A549 (cell line): ENCODE results near the gene SPTB. TPM values are rescaled to one million over a fixed set of nuclear protein-coding genes. Genes with fewer than 3 reads are reported as not detected.
A peak's percentile ranks its signal among the peaks of the same experiment; 100 is the strongest.

Experiments used
- ATAC-seq, 2 experiments: fragments of 200-7000 bp in 1 of 2; fragments of >200 bp in 1 of 2; cut with Nextera tagmentation in 1 of 2; cut with Tn5 transposase in 1 of 2; 3 replicates each; pipeline versions ENCODE4 v1.8.0 to v1.9.1; 2018 to 2020; ENCODE audit warnings: mild to moderate bottlenecking in 1 of 2, moderate library complexity in 1 of 2
- CTCF ChIA-PET: fragments of 300-600 bp; sonication (Branson Sonifier 250); formaldehyde crosslinking; extraction: SDS; loops from one replicate; lab custom pipeline; 2021; ENCODE audit warnings: antibody characterized with exemption, inconsistent platforms; lab: Yijun Ruan, JAX
- POLR2A ChIA-PET: fragments of 350-600 bp; formaldehyde crosslinking; extraction: SDS; loops from one replicate; lab custom pipeline; 2021; ENCODE audit warnings: antibody characterized with exemption, inconsistent platforms; lab: Yijun Ruan, JAX
- DNase-seq, 2 experiments: peaks; one replicate each; pipeline versions ENCODE4 v3.0.0 to v3.0.0-alpha.2; 2011 to 2016; ENCODE audit warnings: low read depth in 1 of 2, low spot score in 1 of 2
- FAIRE-seq: peaks from 2 replicates; lab custom pipeline; 2011; peaks lifted over from hg19 to GRCh38; lab: Jason Lieb, UNC
- H3K27ac ChIP-seq, 2 experiments: fragments of >200 bp; sonication (Bioruptor Twin); formaldehyde crosslinking; 3 replicates each; pipeline ENCODE4 v1.5.1; 2016 to 2017
- H3K4me1 ChIP-seq: fragments of >200 bp; sonication (Bioruptor Twin); formaldehyde crosslinking; 3 replicates; pipeline ENCODE4 v1.6.1; 2016
- H3K4me2 ChIP-seq: fragments of >200 bp; sonication (Bioruptor Twin); formaldehyde crosslinking; 3 replicates; pipeline ENCODE4 v1.6.1; 2016
- H3K4me3 ChIP-seq: fragments of >200 bp; sonication (Bioruptor Twin); formaldehyde crosslinking; 3 replicates; pipeline ENCODE4 v1.5.1; 2016
- H3K9me3 ChIP-seq: fragments of >200 bp; sonication (Bioruptor Twin); formaldehyde crosslinking; 3 replicates; pipeline ENCODE4 v1.6.1; 2016
- CTCF ChIP-seq: fragments of >200 bp; sonication (Bioruptor Twin); formaldehyde crosslinking; IDR thresholded peaks from 3 replicates; pipeline ENCODE4 v1.5.1; 2016
- EHF ChIP-seq: fragments of 250-450 bp; sonication (Bioruptor Pico); IDR thresholded peaks from 2 replicates; pipeline ENCODE4 v1.5.0; 2020; ENCODE audit warnings: mild to moderate bottlenecking
- FOSL2 ChIP-seq, 2 experiments: fragments of 450-650 bp in 1 of 2; fragments of >200 bp in 1 of 2; sonication (Bioruptor Twin) in 1 of 2; formaldehyde crosslinking; IDR thresholded peaks; 2 replicates each; pipeline versions ENCODE4 v1.5.0 to v1.6.1; 2016 to 2020; ENCODE audit warnings: mild to moderate bottlenecking in 1 of 2, moderate library complexity in 1 of 2
- FOXS1 ChIP-seq: fragments of 250-450 bp; sonication (Bioruptor Pico); IDR thresholded peaks from 2 replicates; pipeline ENCODE4 v1.5.0; 2020; ENCODE audit warnings: mild to moderate bottlenecking, moderate library complexity
- HES2 ChIP-seq: fragments of >200 bp; sonication (Bioruptor Twin); formaldehyde crosslinking; IDR thresholded peaks from 2 replicates; pipeline ENCODE4 v1.6.1; 2016
- HEYL ChIP-seq: fragments of 250-450 bp; sonication (Bioruptor Pico); IDR thresholded peaks from 2 replicates; pipeline ENCODE4 v1.8.0; 2021; ENCODE audit warnings: mild to moderate bottlenecking, moderate library complexity
- HOXB5 ChIP-seq: fragments of 250-450 bp; sonication (Bioruptor Pico); IDR thresholded peaks from 2 replicates; pipeline ENCODE4 v1.5.0; 2020; ENCODE audit warnings: mild to moderate bottlenecking, moderate library complexity
- JUN ChIP-seq, 2 experiments: fragments of >200 bp; sonication (Bioruptor Twin); formaldehyde crosslinking; IDR thresholded peaks; 2 replicates in 1 of 2; 3 replicates in 1 of 2; pipeline ENCODE4 v1.6.1; 2016 to 2017
- MAX ChIP-seq: IDR thresholded peaks from 2 replicates; pipeline ENCODE4 v1.6.1; 2012
- NFE2L2 ChIP-seq: fragments of 150-350 bp; conservative IDR thresholded peaks from 2 replicates; pipeline ENCODE4 v1.6.1; 2014; ENCODE audit warnings: low read length
- NPAS2 ChIP-seq: fragments of 250-450 bp; sonication (Bioruptor Pico); IDR thresholded peaks from 2 replicates; pipeline ENCODE4 v1.8.0; 2022; ENCODE audit warnings: mild to moderate bottlenecking, moderate library complexity, borderline replicate concordance
- PHF8 ChIP-seq: fragments of 200-600 bp; sonication (generic); IDR thresholded peaks from 2 replicates; pipeline ENCODE4 v1.6.1; 2016; ENCODE audit warnings: low read depth, mild to moderate bottlenecking, antibody characterized with exemption, moderate library complexity, borderline replicate concordance
- POLR2A ChIP-seq: IDR thresholded peaks from 2 replicates; pipeline ENCODE4 v1.6.1; 2012; ENCODE audit warnings: mild to moderate bottlenecking, low read length
- RAD21 ChIP-seq, 2 experiments: fragments of >200 bp in 1 of 2; sonication (Bioruptor Twin) in 1 of 2; formaldehyde crosslinking in 1 of 2; IDR thresholded peaks in 1 of 2; conservative IDR thresholded peaks in 1 of 2; 2 replicates in 1 of 2; 3 replicates in 1 of 2; pipeline ENCODE4 v1.6.1; 2012 to 2018; ENCODE audit warnings: inconsistent platforms in 1 of 2
- TFCP2L1 ChIP-seq: fragments of 250-450 bp; sonication (Bioruptor Pico); IDR thresholded peaks from 2 replicates; pipeline ENCODE4 v1.5.0; 2021; ENCODE audit warnings: mild to moderate bottlenecking
- ZC3H11A ChIP-seq: fragments of 450-650 bp; IDR thresholded peaks from 2 replicates; pipeline ENCODE4 v1.6.1; 2014; ENCODE audit warnings: antibody characterized with exemption, mild to moderate bottlenecking
- ZFP36 ChIP-seq: fragments of 450-650 bp; IDR thresholded peaks from 2 replicates; pipeline ENCODE4 v1.6.1; 2014; ENCODE audit warnings: borderline replicate concordance; ENCODE audit not compliant: partially characterized antibody
- WGBS: methylation state at CpG from one replicate; pipeline ENCODE4 v1.1.6; 2017; ENCODE audit errors: missing lambda C conversion rate; 5-methylcytosine and 5-hydroxymethylcytosine counted together
- polyA plus RNA-seq, 4 experiments: library from polyadenylated mRNA; depleted of rRNA in 3 of 4; stranded (reverse); fragments of >200 nt; fragmentation: RNase III in 1 of 4; extraction: RNeasy Plus Mini Kit Qiagen cat#74134 plus additional on column Dnase treatment in 1 of 4; gene quantifications; 2 replicates in 3 of 4; 3 replicates in 1 of 4; pipeline ENCODE4 v1.2.3, GENCODE V29; 2011 to 2017
- TF ChIP-seq, protein P1 (sequence below): IDR thresholded peaks from 2 replicates; pipeline ENCODE4 v1.6.1; 2012; ENCODE audit warnings: low read depth, borderline replicate concordance

Gene SPTB
- polyA plus RNA-seq, 2 of the 4 experiments (the other 2 are of a cell fraction), result 0.27 to 2.1 TPM

DNA sequence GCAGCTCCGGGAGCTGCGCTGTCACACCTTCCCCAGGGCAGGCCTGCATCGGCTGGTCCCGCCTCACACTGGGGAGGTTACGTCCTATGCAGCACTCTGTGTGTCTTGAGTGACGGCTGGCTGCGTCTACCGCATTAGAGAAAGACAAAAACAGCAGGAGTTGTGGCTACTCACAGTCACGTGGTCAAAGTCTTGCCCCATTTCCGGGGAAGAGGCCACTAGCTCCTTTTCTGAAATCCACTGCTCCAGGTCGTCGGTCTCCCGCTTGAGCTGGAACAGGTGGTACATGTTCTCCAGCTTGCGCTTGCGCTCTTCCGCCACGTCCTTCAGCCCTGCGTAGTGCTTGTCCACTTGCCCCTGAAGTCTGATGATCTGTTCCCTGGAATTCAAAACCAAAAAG lies 106.7 kb downstream of the SPTB start (continued):
- TF ChIP-seq NPAS2 (CRISPR knock-in tag), result no peak
- TF ChIP-seq, all 56 proteins: peak for 0

DNA sequence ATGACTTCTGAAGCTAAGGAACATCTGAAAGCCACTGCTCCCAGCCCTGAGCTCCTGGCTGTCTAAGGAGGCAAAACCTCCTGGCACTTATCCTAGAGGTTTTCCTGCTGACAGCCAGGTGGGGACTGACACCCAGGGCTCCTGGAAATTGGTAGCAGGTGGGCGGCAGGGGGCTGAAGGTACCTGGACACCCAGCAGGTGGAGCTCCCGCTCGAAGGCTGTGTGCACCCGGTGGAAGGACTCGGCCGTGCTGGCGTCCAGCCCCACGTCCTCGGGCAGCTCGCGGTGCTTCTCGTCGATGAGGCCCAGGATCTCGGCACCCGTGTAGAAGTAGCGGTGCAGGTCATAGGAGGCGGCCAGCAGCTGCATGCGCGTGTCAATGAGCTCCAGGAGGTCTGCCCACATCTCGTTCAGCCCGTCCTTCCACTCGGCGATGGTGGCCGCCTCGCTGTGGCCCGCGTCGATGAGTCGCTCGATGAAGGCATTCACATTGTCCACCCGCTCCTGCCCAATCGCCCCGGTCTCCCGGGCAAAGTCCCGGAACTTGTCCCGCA lies 107.2 kb downstream of the SPTB start:
- WGBS, result 88% methylated on average over 31 of the region's 36 CpGs
- no peak overlapping the region for H3K4me3 ChIP-seq
- ATAC-seq (peak in 1 of 2 experiments; percentile 54; a peak in 2 of 6 replicates), DNase-seq (no peak), FAIRE-seq (no peak)
- no peaks in the 10 kb centered on the region for H3K9me3 ChIP-seq
- ChIA-PET POLR2A (no interaction called here), CTCF (interaction anchor here (0.7 to 12.5 kb wide), 19 partner anchors 8 to 139 kb away, joined by 3 to 102 read pairs (median 5); no protein-coding TSS in a partner anchor)
- H3K4me1 ChIP-seq, result no peaks in the 10 kb centered on the region
- no peak overlapping the region for H3K27ac ChIP-seq
- no peak overlapping the region for H3K4me2 ChIP-seq
- TF ChIP-seq RAD21 (conservative IDR thresholded peaks at IDR 0.05 in 1 of 2, IDR thresholded peaks at IDR 0.05 in 1 of 2) (peak in 1 of 2 experiments; percentile 21; a peak in 1 of 5 replicates), CTCF (peak; percentile 18; the same call in 1 of the 3 replicates), EHF (CRISPR knock-in tag) (no peak)
- TF ChIP-seq, all 56 proteins: peak for 2

DNA sequence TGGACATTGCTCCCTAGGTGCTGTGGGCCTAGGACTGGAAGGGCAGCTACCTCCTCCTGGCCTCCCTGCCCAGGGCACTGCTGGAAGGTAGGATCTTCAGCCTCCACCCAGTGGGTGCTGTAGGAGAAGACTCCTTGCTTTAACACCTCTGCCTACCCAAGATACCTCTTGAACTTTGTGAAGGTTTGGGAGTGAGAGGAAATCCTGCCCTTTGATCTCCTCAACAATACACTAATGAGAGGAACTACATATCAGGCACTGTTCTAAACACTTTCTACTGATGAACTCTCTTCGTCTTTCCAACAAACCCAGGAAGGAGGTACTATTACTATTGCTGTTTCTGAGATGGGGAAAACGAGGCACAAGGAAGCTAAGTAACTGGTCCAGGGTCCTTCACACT lies 108.5 kb downstream of the SPTB start:
- 51% methylated on average over 2 of the region's 2 CpGs for WGBS
- POLR2A ChIA-PET, result no interaction called here

GRCh38 chr14:64770751-64771150 lies 109.0 kb downstream of the SPTB start:
- CTCF ChIA-PET, result interaction anchor here (0.7 to 12.5 kb wide), 8 partner anchors 10 to 140 kb away, joined by 3 to 102 read pairs (median 6); no protein-coding TSS in a partner anchor
- Histone ChIP-seq H3K27ac (no peak overlapping the region), H3K4me1 (peaks cover 9% of the 10 kb centered on the region), H3K4me3 (no peak overlapping the region), H3K9me3 (no peaks in the 10 kb centered on the region), H3K4me2 (no peak overlapping the region)
- POLR2A ChIA-PET, result no interaction called here
- WGBS, result 87% methylated on average over 18 of the region's 18 CpGs
- TF ChIP-seq RAD21 (conservative IDR thresholded peaks at IDR 0.05 in 1 of 2, IDR thresholded peaks at IDR 0.05 in 1 of 2), result no peak
- no peak for TF ChIP-seq NFE2L2
- no peak for TF ChIP-seq HEYL
- no peak for TF ChIP-seq PHF8
- TF ChIP-seq TFCP2L1 (CRISPR knock-in tag), result no peak
- no peak for TF ChIP-seq FOSL2 (IDR thresholded peaks at IDR 0.05)
- TF ChIP-seq FOSL2 (CRISPR knock-in tag; IDR thresholded peaks at IDR 0.05), result no peak
- TF ChIP-seq EHF (CRISPR knock-in tag), result no peak
- TF ChIP-seq, protein P1, sequence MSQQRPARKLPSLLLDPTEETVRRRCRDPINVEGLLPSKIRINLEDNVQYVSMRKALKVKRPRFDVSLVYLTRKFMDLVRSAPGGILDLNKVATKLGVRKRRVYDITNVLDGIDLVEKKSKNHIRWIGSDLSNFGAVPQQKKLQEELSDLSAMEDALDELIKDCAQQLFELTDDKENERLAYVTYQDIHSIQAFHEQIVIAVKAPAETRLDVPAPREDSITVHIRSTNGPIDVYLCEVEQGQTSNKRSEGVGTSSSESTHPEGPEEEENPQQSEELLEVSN, result no peak
- TF ChIP-seq POLR2A, result no peak
- TF ChIP-seq HES2, result no peak
- TF ChIP-seq HOXB5, result no peak
- no peak for TF ChIP-seq JUN (IDR thresholded peaks at IDR 0.05)
- TF ChIP-seq ZFP36, result no peak
- no peak for TF ChIP-seq ZC3H11A
- TF ChIP-seq MAX, result no peak
- ATAC-seq (no peak), FAIRE-seq (no peak), DNase-seq (no peak)

More for the DNA sequence above, 108.5 kb downstream of the SPTB start:
- Histone ChIP-seq H3K27ac (no peak overlapping the region), H3K9me3 (no peaks in the 10 kb centered on the region), H3K4me2 (no peak overlapping the region), H3K4me3 (no peak overlapping the region), H3K4me1 (peaks cover 5% of the 10 kb centered on the region)
- FAIRE-seq, result no peak
- no peak for ATAC-seq
- no peak for TF ChIP-seq POLR2A
- no peak for TF ChIP-seq FOXS1
- no peak for TF ChIP-seq CTCF
- no peak for TF ChIP-seq NFE2L2
- CTCF ChIA-PET, result interaction anchor here (0.7 to 12.5 kb wide), 8 partner anchors 10 to 140 kb away, joined by 3 to 102 read pairs (median 8); no protein-coding TSS in a partner anchor
- DNase-seq, result no peak
